GM12878 (cell line): ENCODE data around the gene IKZF1.

ENCODE experiments used
- GABPA ChIP-seq: IDR thresholded peaks from 2 replicates; pipeline ENCODE4 v1.6.1; 2014; ENCODE audit warnings: antibody characterized with exemption, low read depth, mild to moderate bottlenecking, inconsistent platforms
- HDAC2 ChIP-seq: fragments of 200-600 bp; sonication (generic); IDR thresholded peaks from 2 replicates; pipeline ENCODE4 v1.6.1; 2017
- YY1 ChIP-seq: IDR thresholded peaks from 2 replicates; pipeline ENCODE4 v1.6.1; 2011; ENCODE audit warnings: low read depth, mild to moderate bottlenecking, low read length
- ZBTB11 ChIP-seq: fragments of 450-650 bp; formaldehyde crosslinking; IDR thresholded peaks from 2 replicates; pipeline ENCODE4 v1.5.0; 2022; ENCODE audit warnings: mild to moderate bottlenecking, missing genetic modification characterization
- ZNF207 ChIP-seq: fragments of 450-650 bp; IDR thresholded peaks from 2 replicates; pipeline ENCODE4 v1.6.1; 2014; ENCODE audit warnings: antibody characterized with exemption, mild to moderate bottlenecking, borderline replicate concordance
- TF ChIP-seq, protein P1 (sequence below): IDR thresholded peaks from 2 replicates; pipeline ENCODE4 v1.6.1; 2012; ENCODE audit warnings: low read depth, low read length, improper control_type of control experiment

DNA sequence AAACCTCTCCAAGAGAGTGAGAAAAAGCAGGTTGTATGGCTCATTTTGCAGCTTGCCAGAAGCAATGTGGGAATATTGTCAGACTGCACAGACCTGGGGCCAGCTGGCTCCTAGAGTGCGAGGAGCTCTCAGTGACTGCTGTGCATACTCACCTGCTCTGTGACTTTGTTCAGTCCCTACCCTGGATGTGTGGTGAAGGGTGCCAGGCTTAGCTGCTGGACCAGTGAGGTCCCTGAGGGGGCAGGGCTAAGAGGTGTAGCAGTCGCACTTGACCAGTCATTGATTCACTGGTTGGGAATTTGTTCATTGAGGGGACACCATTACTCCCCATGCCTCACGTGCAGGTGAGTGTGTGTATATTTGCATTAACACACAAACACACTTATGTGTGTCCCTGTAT is 60.1 kb downstream of the IKZF1 start:
- TF ChIP-seq YY1 (no peak), GABPA (no peak), ZBTB11 (CRISPR knock-in tag) (no peak), ZNF207 (no peak), HDAC2 (no peak)
- TF ChIP-seq, protein P1, sequence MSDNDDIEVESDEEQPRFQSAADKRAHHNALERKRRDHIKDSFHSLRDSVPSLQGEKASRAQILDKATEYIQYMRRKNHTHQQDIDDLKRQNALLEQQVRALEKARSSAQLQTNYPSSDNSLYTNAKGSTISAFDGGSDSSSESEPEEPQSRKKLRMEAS: no peak
